A549 (cell line): ENCODE results near the gene PNISR. TPM values are rescaled to one million over a fixed set of nuclear protein-coding genes. Genes with fewer than 3 reads are reported as not detected.

Source experiments
- ATAC-seq, 2 experiments: fragments of 200-7000 bp in 1 of 2; fragments of >200 bp in 1 of 2; cut with Nextera tagmentation in 1 of 2; cut with Tn5 transposase in 1 of 2; 3 replicates each; pipeline versions ENCODE4 v1.8.0 to v1.9.1; 2018 to 2020; ENCODE audit warnings: mild to moderate bottlenecking in 1 of 2, moderate library complexity in 1 of 2
- CTCF ChIA-PET: fragments of 300-600 bp; sonication (Branson Sonifier 250); formaldehyde crosslinking; extraction: SDS; loops from one replicate; lab custom pipeline; 2021; ENCODE audit warnings: antibody characterized with exemption, inconsistent platforms; lab: Yijun Ruan, JAX
- POLR2A ChIA-PET: fragments of 350-600 bp; formaldehyde crosslinking; extraction: SDS; loops from one replicate; lab custom pipeline; 2021; ENCODE audit warnings: antibody characterized with exemption, inconsistent platforms; lab: Yijun Ruan, JAX
- DNase-seq, 2 experiments: peaks; one replicate each; pipeline versions ENCODE4 v3.0.0 to v3.0.0-alpha.2; 2011 to 2016; ENCODE audit warnings: low read depth in 1 of 2, low spot score in 1 of 2
- FAIRE-seq: peaks from 2 replicates; lab custom pipeline; 2011; peaks lifted over from hg19 to GRCh38; lab: Jason Lieb, UNC
- H3K27ac ChIP-seq, 2 experiments: fragments of >200 bp; sonication (Bioruptor Twin); formaldehyde crosslinking; 3 replicates each; pipeline ENCODE4 v1.5.1; 2016 to 2017
- H3K4me1 ChIP-seq: fragments of >200 bp; sonication (Bioruptor Twin); formaldehyde crosslinking; 3 replicates; pipeline ENCODE4 v1.6.1; 2016
- H3K4me2 ChIP-seq: fragments of >200 bp; sonication (Bioruptor Twin); formaldehyde crosslinking; 3 replicates; pipeline ENCODE4 v1.6.1; 2016
- H3K4me3 ChIP-seq: fragments of >200 bp; sonication (Bioruptor Twin); formaldehyde crosslinking; 3 replicates; pipeline ENCODE4 v1.5.1; 2016
- H3K9me3 ChIP-seq: fragments of >200 bp; sonication (Bioruptor Twin); formaldehyde crosslinking; 3 replicates; pipeline ENCODE4 v1.6.1; 2016
- CBX8 ChIP-seq: fragments of 200-600 bp; sonication (generic); IDR thresholded peaks from 2 replicates; pipeline ENCODE4 v1.6.1; 2016
- CEBPB ChIP-seq, 2 experiments: fragments of >200 bp in 1 of 2; sonication (Bioruptor Twin) in 1 of 2; formaldehyde crosslinking in 1 of 2; IDR thresholded peaks; 2 replicates each; pipeline ENCODE4 v1.6.1; 2012 to 2016
- EHF ChIP-seq: fragments of 250-450 bp; sonication (Bioruptor Pico); IDR thresholded peaks from 2 replicates; pipeline ENCODE4 v1.5.0; 2020; ENCODE audit warnings: mild to moderate bottlenecking
- ESRRA ChIP-seq: fragments of 150-350 bp; IDR thresholded peaks from 2 replicates; pipeline ENCODE4 v1.6.1; 2014; ENCODE audit warnings: mild to moderate bottlenecking, low read length, borderline replicate concordance
- FOSB ChIP-seq: fragments of 250-450 bp; sonication (Bioruptor Pico); IDR thresholded peaks from 2 replicates; pipeline ENCODE4 v1.5.0; 2020; ENCODE audit warnings: mild to moderate bottlenecking, moderate library complexity
- FOSL2 ChIP-seq, 2 experiments: fragments of 450-650 bp in 1 of 2; fragments of >200 bp in 1 of 2; sonication (Bioruptor Twin) in 1 of 2; formaldehyde crosslinking; IDR thresholded peaks; 2 replicates each; pipeline versions ENCODE4 v1.5.0 to v1.6.1; 2016 to 2020; ENCODE audit warnings: mild to moderate bottlenecking in 1 of 2, moderate library complexity in 1 of 2
- FOXS1 ChIP-seq: fragments of 250-450 bp; sonication (Bioruptor Pico); IDR thresholded peaks from 2 replicates; pipeline ENCODE4 v1.5.0; 2020; ENCODE audit warnings: mild to moderate bottlenecking, moderate library complexity
- HDAC2 ChIP-seq: fragments of 200-600 bp; sonication (generic); IDR thresholded peaks from 2 replicates; pipeline ENCODE4 v1.6.1; 2016
- HOXB5 ChIP-seq: fragments of 250-450 bp; sonication (Bioruptor Pico); IDR thresholded peaks from 2 replicates; pipeline ENCODE4 v1.5.0; 2020; ENCODE audit warnings: mild to moderate bottlenecking, moderate library complexity
- JUN ChIP-seq, 2 experiments: fragments of >200 bp; sonication (Bioruptor Twin); formaldehyde crosslinking; IDR thresholded peaks; 2 replicates in 1 of 2; 3 replicates in 1 of 2; pipeline ENCODE4 v1.6.1; 2016 to 2017
- JUNB ChIP-seq: fragments of >200 bp; sonication (Bioruptor Twin); formaldehyde crosslinking; IDR thresholded peaks from 2 replicates; pipeline ENCODE4 v1.6.1; 2016
- KDM1A ChIP-seq: fragments of 200-600 bp; sonication (generic); IDR thresholded peaks from 2 replicates; pipeline ENCODE4 v1.6.1; 2016; ENCODE audit warnings: low read depth, mild to moderate bottlenecking
- MAZ ChIP-seq: fragments of 150-350 bp; IDR thresholded peaks from 2 replicates; pipeline ENCODE4 v1.6.1; 2014; ENCODE audit warnings: antibody characterized with exemption, low read depth, low read length, borderline replicate concordance
- NPAS2 ChIP-seq: fragments of 250-450 bp; sonication (Bioruptor Pico); IDR thresholded peaks from 2 replicates; pipeline ENCODE4 v1.8.0; 2022; ENCODE audit warnings: mild to moderate bottlenecking, moderate library complexity, borderline replicate concordance
- RAD21 ChIP-seq, 2 experiments: fragments of >200 bp in 1 of 2; sonication (Bioruptor Twin) in 1 of 2; formaldehyde crosslinking in 1 of 2; IDR thresholded peaks in 1 of 2; conservative IDR thresholded peaks in 1 of 2; 2 replicates in 1 of 2; 3 replicates in 1 of 2; pipeline ENCODE4 v1.6.1; 2012 to 2018; ENCODE audit warnings: inconsistent platforms in 1 of 2
- RARB ChIP-seq: fragments of 250-450 bp; sonication (Bioruptor Pico); IDR thresholded peaks from 2 replicates; pipeline ENCODE4 v1.8.0; 2021; ENCODE audit warnings: mild to moderate bottlenecking, moderate library complexity
- RCOR1 ChIP-seq: fragments of 150-350 bp; IDR thresholded peaks from 2 replicates; pipeline ENCODE4 v1.6.1; 2014; ENCODE audit warnings: antibody characterized with exemption, low read length, low read depth
- RFX5 ChIP-seq: fragments of 450-650 bp; IDR thresholded peaks from 2 replicates; pipeline ENCODE4 v1.7.1; 2014; ENCODE audit warnings: antibody characterized with exemption, mild to moderate bottlenecking, moderate library complexity
- SREBF2 ChIP-seq: fragments of 450-650 bp; IDR thresholded peaks from 2 replicates; pipeline ENCODE4 v1.6.1; 2014; ENCODE audit warnings: mild to moderate bottlenecking, moderate library complexity
- TFCP2L1 ChIP-seq: fragments of 250-450 bp; sonication (Bioruptor Pico); IDR thresholded peaks from 2 replicates; pipeline ENCODE4 v1.5.0; 2021; ENCODE audit warnings: mild to moderate bottlenecking
- TP53 ChIP-seq: fragments of 250-450 bp; sonication (Bioruptor Pico); IDR thresholded peaks from 2 replicates; pipeline ENCODE4 v1.5.0; 2021; ENCODE audit warnings: mild to moderate bottlenecking, moderate library complexity
- WGBS: methylation state at CpG from one replicate; pipeline ENCODE4 v1.1.6; 2017; ENCODE audit errors: missing lambda C conversion rate; 5-methylcytosine and 5-hydroxymethylcytosine counted together
- polyA plus RNA-seq, 4 experiments: library from polyadenylated mRNA; depleted of rRNA in 3 of 4; stranded (reverse); fragments of >200 nt; fragmentation: RNase III in 1 of 4; extraction: RNeasy Plus Mini Kit Qiagen cat#74134 plus additional on column Dnase treatment in 1 of 4; gene quantifications; 2 replicates in 3 of 4; 3 replicates in 1 of 4; pipeline ENCODE4 v1.2.3, GENCODE V29; 2011 to 2017
- TF ChIP-seq, protein P1 (sequence below): fragments of 150-350 bp; IDR thresholded peaks from 2 replicates; pipeline ENCODE4 v1.6.1; 2014; ENCODE audit warnings: low read depth, mild to moderate bottlenecking, low read length
- TF ChIP-seq, protein P2 (sequence below): fragments of >200 bp; sonication (Bioruptor Twin); formaldehyde crosslinking; IDR thresholded peaks from 2 replicates; pipeline ENCODE4 v1.6.1; 2016
- TF ChIP-seq, protein P3 (sequence below): fragments of >200 bp; sonication (Bioruptor Twin); formaldehyde crosslinking; IDR thresholded peaks from 3 replicates; pipeline ENCODE4 v1.5.1; 2016

PNISR gene
- polyA plus RNA-seq, 2 of the 4 experiments (the other 2 are of a cell fraction), result 51.5 to 53.7 TPM

DNA sequence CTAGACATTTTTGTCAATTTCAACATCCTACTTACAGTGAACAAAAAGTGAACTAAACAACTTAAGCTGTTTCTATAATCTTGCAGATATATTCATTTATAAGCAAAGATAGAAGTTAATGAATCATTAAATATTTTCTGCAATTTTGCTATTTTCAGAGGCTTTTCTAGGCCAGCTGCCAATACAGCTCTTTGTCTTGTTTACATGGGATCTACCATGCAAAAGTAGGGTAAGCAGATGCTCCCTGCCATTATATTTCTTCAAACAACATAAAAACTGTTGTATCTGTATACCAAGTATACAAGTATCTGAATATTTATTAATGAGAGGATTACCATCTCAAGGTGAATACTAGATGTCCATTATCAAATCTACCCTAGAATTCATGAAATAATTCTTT lies 15.4 kb downstream of the PNISR start:
- Histone ChIP-seq H3K27ac (no peak overlapping the region), H3K4me2 (no peak overlapping the region), H3K9me3 (no peaks in the 10 kb centered on the region), H3K4me3 (no peak overlapping the region), H3K4me1 (no peaks in the 10 kb centered on the region)
- FAIRE-seq, result no peak
- no peak for TF ChIP-seq FOSB (CRISPR knock-in tag)
- TF ChIP-seq CEBPB (IDR thresholded peaks at IDR 0.05), result no peak
- no peak for TF ChIP-seq HOXB5
- TF ChIP-seq HDAC2, result no peak
- TF ChIP-seq, protein P1, sequence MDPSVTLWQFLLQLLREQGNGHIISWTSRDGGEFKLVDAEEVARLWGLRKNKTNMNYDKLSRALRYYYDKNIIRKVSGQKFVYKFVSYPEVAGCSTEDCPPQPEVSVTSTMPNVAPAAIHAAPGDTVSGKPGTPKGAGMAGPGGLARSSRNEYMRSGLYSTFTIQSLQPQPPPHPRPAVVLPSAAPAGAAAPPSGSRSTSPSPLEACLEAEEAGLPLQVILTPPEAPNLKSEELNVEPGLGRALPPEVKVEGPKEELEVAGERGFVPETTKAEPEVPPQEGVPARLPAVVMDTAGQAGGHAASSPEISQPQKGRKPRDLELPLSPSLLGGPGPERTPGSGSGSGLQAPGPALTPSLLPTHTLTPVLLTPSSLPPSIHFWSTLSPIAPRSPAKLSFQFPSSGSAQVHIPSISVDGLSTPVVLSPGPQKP, result no peak
- no peak for ATAC-seq
- ChIA-PET CTCF (interaction anchor here (1.4 kb wide), 1 partner anchor 16 kb away, joined by 3 read pairs; the partner anchor contains the start of gene COQ3), POLR2A (interaction anchor here (1.1 kb wide), 1 partner anchor 16 kb away, joined by 8 read pairs; the partner anchor contains the start of gene COQ3)
- no peak for DNase-seq

DNA sequence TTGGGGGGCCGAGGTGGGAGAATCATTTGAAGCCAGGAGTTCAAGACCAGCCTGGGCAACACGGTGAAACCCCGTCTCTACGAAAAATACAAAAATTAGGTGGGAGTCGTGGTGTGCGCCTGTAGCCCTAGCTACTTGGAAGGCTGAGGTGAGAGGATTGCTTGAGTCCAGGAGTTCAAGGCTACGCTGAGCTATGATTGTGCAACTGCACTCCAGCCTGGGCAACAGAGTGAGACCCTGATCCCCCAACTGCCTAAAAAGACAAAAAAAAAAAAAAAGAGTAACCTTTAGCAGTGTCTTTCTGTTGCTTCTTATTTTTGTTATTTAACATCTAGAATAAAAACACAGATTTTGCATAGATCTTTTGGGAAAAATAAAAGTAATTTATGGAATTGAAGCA lies 18.0 kb downstream of the PNISR start:
- FAIRE-seq (no peak), ATAC-seq (no peak), DNase-seq (no peak)
- no peak overlapping the region for H3K4me2 ChIP-seq
- H3K4me1 ChIP-seq, result no peaks in the 10 kb centered on the region
- no peaks in the 10 kb centered on the region for H3K9me3 ChIP-seq
- ChIA-PET CTCF (no interaction called here), POLR2A (no interaction called here)
- no peak overlapping the region for H3K27ac ChIP-seq
- TF ChIP-seq HOXB5 (no peak), RARB (CRISPR knock-in tag) (no peak), JUN (IDR thresholded peaks at IDR 0.05) (no peak), KDM1A (no peak), HDAC2 (no peak), FOXS1 (CRISPR knock-in tag) (no peak), JUNB (no peak), TFCP2L1 (CRISPR knock-in tag) (no peak), CBX8 (no peak), RCOR1 (no peak), SREBF2 (no peak), MAZ (no peak)
- TF ChIP-seq, protein P2, sequence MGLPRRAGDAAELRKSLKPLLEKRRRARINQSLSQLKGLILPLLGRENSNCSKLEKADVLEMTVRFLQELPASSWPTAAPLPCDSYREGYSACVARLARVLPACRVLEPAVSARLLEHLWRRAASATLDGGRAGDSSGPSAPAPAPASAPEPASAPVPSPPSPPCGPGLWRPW, result no peak
- TF ChIP-seq, protein P3, sequence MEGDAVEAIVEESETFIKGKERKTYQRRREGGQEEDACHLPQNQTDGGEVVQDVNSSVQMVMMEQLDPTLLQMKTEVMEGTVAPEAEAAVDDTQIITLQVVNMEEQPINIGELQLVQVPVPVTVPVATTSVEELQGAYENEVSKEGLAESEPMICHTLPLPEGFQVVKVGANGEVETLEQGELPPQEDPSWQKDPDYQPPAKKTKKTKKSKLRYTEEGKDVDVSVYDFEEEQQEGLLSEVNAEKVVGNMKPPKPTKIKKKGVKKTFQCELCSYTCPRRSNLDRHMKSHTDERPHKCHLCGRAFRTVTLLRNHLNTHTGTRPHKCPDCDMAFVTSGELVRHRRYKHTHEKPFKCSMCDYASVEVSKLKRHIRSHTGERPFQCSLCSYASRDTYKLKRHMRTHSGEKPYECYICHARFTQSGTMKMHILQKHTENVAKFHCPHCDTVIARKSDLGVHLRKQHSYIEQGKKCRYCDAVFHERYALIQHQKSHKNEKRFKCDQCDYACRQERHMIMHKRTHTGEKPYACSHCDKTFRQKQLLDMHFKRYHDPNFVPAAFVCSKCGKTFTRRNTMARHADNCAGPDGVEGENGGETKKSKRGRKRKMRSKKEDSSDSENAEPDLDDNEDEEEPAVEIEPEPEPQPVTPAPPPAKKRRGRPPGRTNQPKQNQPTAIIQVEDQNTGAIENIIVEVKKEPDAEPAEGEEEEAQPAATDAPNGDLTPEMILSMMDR, result no peak
- no peak overlapping the region for H3K4me3 ChIP-seq
- WGBS, result 77% methylated on average over 7 of the region's 7 CpGs

DNA sequence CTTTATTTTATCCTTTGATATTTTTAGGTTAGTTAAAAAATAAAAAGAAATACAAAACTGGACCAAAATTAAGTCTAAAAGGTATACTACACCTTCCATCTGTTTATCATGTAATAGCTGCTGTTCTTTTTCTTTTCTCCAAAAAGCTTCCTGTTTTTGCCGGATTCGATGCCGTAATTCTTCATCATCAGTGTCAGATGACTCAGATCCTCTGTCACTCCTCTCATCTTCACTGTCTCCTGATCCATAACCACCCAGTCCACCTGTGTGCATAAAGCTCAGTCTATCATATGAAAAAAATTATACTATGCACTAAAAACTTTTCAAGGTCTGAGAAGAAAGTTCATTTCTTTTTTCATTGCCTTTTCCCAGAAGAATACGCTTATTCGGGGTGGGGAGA lies 22.7 kb downstream of the PNISR start:
- H3K4me3 ChIP-seq, result no peak overlapping the region
- no peaks in the 10 kb centered on the region for H3K4me1 ChIP-seq
- H3K9me3 ChIP-seq, result no peaks in the 10 kb centered on the region
- DNase-seq (no peak), ATAC-seq (no peak)
- ChIA-PET CTCF (no interaction called here), POLR2A (interaction anchor here (0.6 to 1.2 kb wide), 2 partner anchors 9 to 27 kb away, joined by 3 to 4 read pairs; no protein-coding TSS in a partner anchor)
- TF ChIP-seq TP53 (CRISPR knock-in tag) (no peak), JUNB (no peak), NPAS2 (no peak), ESRRA (no peak), RAD21 (conservative IDR thresholded peaks at IDR 0.05 in 1 of 2, IDR thresholded peaks at IDR 0.05 in 1 of 2) (no peak), HDAC2 (no peak), EHF (CRISPR knock-in tag) (no peak), RFX5 (no peak), RCOR1 (no peak), FOSL2 (IDR thresholded peaks at IDR 0.05) (no peak), FOSL2 (CRISPR knock-in tag; IDR thresholded peaks at IDR 0.05) (no peak)
- TF ChIP-seq, protein P2, result no peak
- TF ChIP-seq, all 56 proteins: peak for 0
- no peak overlapping the region for H3K4me2 ChIP-seq
- H3K27ac ChIP-seq, result no peak overlapping the region
- FAIRE-seq, result no peak
- 88% methylated on average over 5 of the region's 5 CpGs for WGBS
